DLD1 (cell line): ENCODE results near the gene POU2F2.

Experiments
- in situ Hi-C: cut with HindIII; loops from 2 replicates; pipeline ENCODE4 v1.10.0; 2017; ENCODE audit warnings: low sequenced_read_pairs

The POU2F2 gene

DNA sequence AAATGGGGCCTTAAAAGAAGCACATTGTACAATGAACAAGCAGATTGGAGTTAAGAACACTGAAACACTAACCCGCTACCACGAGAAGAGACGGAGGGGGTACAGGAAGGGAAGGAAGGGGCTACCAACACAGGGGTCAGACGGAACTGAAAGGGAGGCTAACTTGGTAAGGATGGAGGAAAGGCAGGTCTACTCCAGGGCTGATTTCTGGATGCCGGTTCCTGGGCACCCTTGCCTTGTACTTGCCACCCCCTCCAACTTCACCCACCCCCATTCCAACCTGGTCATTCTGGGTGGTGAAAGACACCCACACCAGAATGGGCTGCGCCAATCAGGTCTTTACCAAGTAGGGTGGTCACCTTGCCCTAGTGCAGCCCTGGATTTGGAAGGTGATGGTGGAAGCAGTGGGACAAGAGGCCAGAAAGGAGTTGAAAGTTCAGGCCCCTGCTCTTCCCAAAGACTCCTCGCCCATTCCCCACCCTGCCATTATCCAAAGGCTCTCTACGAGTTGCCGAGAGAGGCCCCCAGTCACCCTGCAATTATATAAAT is 46.0 kb downstream of the POU2F2 start:
- in situ Hi-C loops, result no loop called here

DNA sequence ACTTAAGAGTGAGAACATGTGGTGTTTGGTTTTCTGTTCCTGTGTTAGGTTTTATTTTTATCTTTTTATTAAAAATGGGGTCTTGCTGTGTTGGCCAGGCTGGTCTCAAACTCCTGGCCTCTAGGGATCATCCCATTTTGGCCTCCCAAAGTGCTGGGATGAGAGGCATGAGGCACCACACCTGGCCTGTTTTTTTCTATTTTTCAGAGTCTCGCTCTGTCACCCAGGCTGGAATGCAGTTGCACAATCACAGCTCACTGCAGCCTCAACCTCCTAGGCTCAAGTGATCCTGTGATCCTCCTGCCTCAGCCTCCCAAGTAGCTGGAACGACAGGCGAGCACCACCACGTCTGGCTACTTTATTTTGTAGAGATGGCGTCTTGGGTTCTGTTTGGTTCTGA is 48.7 kb downstream of the POU2F2 start:
- in situ Hi-C loops, result no loop called here

DNA sequence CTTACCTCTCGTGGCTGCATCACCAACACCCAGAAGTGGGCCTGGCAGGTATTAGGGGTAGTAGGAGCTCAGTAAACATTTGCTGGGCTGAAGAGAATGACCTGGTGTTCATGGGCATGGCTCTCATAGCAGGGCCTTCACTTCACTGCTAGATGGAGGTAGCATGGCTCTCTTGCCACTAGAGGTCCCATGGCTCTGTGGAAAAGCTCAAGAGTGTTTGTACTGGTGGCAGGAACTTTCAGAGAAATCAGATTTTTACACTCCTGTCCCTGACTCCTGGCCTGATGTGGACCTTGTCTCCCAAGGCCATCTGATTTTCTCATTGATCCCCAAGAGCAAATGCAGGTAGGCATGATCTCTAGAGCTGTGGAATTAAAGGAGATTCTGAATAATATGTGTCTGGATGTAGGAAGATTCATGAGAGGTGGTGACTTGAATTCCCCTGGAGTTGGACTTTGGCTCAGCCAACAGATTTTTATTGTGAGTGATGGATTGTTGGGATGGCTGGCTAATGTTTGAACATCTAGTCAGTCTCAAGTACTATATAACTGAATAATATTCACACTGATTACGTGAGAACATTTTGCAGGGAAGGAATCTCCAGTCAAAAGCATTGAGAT is 50.6 kb downstream of the POU2F2 start:
- in situ Hi-C loops, result no loop called here

DNA sequence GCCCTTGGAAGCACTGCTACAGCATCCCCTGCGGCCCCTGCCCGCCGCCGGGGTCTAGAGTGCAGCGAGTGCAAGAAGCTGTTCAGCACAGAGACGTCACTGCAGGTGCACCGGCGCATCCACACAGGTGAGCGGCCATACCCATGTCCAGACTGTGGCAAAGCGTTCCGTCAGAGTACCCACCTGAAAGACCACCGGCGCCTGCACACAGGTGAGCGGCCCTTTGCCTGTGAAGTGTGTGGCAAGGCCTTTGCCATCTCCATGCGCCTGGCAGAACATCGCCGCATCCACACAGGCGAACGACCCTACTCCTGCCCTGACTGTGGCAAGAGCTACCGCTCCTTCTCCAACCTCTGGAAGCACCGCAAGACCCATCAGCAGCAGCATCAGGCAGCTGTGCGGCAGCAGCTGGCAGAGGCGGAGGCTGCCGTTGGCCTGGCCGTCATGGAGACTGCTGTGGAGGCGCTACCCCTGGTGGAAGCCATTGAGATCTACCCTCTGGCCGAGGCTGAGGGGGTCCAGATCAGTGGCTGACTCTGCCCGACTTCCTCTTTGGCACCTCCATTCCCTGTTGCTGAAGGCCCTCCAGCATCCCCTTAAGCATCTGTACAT is 51.4 kb downstream of the POU2F2 start:
- in situ Hi-C loops, result no loop called here

DNA sequence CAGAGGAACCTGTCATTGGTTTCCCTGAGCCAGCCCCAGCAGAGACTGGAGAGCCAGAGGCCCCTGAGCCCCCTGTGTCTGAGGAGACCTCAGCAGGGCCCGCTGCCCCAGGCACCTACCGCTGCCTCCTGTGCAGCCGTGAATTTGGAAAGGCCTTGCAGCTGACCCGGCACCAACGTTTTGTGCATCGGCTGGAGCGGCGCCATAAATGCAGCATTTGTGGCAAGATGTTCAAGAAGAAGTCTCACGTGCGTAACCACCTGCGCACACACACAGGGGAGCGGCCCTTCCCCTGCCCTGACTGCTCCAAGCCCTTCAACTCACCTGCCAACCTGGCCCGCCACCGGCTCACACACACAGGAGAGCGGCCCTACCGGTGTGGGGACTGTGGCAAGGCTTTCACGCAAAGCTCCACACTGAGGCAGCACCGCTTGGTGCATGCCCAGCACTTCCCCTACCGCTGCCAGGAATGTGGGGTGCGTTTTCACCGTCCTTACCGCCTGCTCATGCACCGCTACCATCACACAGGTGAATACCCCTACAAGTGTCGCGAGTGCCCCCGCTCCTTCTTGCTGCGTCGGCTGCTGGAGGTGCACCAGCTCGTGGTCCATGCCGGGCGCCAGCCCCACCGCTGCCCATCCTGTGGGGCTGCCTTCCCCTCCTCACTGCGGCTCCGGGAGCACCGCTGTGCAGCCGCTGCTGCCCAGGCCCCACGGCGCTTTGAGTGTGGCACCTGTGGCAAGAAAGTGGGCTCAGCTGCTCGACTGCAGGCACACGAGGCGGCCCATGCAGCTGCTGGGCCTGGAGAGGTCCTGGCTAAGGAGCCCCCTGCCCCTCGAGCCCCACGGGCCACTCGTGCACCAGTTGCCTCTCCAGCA is 52.1 kb downstream of the POU2F2 start:
- in situ Hi-C loops, result no loop called here

DNA sequence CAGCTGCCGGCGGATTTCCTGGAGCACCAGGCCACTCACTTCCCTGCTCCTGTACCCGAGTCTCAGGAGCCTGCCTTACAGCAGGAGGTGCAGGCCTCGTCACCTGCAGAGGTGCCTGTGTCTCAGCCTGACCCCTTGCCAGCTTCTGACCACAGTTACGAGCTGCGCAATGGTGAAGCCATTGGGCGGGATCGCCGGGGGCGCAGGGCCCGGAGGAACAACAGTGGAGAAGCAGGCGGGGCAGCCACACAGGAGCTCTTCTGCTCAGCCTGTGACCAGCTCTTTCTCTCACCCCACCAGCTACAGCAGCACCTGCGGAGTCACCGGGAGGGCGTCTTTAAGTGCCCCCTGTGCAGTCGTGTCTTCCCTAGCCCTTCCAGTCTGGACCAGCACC is 53.0 kb downstream of the POU2F2 start:
- in situ Hi-C loops, result no loop called here

DNA sequence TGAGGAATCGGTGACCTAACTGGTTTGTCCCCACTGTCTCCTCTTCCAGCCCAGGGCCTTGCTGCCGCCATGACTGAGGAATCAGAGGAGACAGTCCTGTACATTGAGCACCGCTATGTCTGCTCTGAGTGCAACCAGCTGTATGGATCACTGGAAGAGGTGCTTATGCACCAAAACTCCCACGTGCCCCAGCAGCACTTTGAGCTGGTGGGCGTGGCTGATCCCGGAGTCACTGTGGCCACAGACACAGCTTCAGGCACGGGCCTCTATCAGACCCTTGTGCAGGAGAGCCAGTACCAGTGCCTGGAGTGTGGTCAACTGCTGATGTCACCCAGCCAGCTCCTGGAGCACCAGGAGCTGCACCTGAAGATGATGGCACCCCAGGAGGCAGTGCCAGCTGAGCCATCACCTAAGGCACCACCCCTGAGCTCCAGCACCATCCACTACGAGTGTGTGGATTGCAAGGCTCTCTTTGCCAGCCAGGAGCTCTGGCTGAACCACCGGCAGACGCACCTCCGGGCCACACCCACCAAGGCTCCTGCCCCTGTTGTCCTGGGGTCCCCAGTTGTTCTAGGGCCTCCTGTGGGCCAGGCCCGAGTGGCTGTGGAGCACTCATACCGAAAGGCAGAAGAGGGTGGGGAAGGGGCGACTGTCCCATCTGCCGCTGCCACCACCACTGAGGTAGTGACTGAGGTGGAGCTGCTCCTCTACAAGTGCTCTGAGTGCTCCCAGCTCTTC is 53.5 kb downstream of the POU2F2 start:
- in situ Hi-C loops, result no loop called here

DNA sequence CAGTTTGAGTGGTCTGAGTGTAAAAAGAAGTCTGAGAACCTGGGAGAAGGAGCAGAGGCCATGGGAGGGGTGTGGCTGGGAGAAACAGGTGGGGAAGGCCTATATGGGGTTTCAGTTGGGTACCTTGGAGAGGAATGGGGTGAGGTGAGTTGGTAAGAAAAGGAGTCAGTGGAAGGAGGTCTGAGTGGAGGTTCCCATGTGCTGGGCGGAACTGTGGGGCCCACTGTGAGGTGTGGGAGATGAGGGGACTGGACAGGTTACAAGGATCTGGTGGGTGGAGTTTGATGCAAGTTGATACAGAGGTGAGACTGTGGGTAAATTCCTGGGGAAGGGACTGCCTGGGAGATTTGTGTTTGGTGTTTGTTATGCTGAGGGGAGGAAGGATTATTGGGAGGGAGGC is 54.2 kb downstream of the POU2F2 start:
- in situ Hi-C loops, result no loop called here

DNA sequence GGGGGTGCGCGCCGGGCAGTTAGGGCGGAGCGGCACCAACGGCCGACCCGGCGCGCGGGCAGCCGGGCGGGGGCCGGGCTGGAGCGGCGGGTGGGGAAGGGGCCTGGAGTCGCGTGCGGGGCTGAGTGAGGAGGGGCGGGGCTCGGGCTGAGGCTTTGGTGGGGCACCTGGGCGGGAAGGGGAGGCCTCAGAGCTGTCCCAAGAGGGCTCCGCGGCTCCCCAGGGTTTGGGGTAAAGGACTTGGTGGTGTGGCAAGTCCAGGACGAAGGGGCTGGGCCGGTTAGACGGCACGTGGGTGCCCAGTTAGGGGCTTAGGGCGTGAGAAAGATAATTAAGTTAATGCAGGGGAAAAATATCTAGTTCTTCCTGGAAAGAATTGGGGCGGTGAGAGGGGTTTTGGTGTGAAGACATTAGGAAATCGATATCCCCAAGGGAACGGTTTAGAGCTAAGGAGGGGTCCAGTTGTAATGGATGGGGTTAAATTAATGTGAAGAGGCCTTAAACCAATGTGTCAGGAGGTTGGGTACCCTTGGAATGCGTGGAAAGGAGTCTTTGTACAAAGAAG is 55.8 kb downstream of the POU2F2 start:
- in situ Hi-C loops, result no loop called here

DNA sequence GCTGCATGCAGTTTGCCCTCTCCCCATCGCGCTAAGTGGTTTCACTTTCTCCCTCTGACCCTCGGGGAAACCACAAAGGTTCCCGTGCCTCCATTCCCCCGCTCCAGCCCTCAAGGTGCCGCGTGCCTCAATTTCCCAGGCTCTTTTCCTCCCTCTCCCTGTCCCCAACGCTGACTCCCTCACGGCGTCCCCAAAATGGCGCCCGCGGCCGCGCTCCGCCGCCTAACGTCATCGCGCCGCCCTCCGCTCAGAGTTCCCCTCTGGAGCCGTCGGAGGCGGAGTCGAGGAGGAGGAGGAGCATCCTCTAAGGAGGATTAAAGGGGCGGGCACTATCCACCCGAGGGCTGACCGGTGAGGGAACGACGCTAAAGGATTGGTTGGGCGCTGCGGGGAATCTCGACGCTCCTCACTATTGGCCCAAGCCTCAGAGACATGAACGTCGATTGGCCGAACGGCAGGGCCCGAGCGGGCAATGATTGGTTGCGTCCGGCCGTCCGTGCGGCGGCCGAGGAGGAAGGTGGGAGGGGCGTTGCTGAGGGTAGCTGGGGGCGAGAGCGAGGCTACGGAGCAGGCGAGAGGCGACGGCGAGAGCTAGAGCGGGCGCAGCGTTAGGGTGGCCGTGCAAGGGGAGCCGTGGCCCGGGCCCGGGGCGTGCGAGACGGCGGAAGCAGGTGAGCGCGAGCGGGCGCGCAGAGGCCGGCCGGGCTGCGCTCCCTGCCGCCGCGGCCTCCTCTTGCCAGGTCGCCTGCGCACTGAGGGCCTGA is 56.4 kb downstream of the POU2F2 start, which contains the start of gene ZNF574:
Gene ZNF574 (plus strand): TSS at position 551 of the 764 bp plus-strand sequence. CDS start 2,441 bp downstream, outside the sequence.
- in situ Hi-C loops, result no loop called here

DNA sequence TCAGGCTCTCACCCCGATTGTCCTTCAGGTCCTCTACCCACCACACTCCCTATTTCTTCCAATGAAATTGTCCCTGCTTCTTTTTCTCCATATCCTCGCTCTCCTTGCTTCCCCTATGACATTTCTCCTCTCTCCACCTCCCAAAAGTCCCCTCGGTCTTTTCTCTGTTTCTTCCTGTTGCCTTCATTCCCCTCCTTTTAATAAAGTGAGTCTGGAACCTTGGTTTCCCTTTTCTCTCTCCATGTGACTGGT is 57.0 kb downstream of the POU2F2 start:
- in situ Hi-C loops, result no loop called here

DNA sequence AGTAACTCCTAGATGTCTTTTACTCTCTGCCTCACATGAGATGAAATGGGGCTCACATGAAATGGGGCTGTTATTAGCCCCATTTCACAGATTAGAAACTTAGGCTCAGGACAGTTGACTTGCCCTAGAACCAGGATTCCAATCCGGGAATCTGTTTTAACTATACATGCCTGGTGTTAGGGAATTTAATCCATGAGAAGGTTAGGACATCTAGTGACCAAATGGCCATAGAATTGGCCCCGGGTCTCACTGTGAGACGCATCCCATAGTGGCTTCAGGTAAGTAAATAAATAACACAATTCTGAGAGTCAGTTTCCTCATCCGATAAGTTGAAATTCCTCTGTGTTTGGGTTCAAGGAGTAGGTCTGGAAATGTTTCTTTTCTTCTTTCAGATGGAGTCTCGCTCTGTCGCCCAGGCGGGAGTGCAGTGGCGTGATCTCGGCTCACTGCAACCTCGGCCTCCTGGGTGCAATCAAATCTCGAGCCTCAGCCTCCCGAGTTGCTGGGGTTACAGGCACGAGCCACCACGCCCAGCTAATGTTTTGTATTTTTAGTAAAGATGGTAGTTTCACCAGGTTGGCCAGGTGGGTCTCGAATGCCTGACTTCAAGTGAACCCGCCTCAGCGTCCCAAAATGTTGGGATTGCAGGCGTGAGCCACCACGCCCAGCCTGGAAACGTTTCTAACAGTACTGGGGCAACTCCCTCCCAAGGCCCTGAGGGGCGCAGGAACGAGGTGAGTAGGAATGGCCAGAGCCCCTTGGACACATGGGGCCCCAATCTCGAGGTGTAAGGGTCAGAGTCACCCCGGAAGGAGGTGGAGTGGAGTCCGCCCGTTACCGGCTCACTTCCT is 57.5 kb downstream of the POU2F2 start:
- in situ Hi-C loops, result no loop called here

DNA sequence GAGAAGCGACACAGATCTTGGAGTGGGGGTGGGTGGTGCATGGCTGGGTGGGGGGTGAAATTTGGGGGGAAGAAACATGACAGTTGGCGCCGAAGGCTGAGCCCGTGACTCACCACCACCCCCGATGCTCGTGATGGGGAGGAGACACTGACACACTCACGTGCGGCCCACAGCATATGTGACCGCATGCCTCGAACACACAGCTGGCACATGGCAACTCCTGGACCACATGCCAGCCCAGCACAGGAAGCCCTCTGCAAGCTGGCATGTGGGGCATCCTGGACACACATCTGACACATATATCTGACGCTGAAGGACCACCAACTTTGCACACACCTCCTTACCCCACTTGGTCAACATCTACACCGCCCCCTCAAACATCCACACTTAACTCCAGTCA is 61.0 kb downstream of the POU2F2 start:
- in situ Hi-C loops, result no loop called here

DNA sequence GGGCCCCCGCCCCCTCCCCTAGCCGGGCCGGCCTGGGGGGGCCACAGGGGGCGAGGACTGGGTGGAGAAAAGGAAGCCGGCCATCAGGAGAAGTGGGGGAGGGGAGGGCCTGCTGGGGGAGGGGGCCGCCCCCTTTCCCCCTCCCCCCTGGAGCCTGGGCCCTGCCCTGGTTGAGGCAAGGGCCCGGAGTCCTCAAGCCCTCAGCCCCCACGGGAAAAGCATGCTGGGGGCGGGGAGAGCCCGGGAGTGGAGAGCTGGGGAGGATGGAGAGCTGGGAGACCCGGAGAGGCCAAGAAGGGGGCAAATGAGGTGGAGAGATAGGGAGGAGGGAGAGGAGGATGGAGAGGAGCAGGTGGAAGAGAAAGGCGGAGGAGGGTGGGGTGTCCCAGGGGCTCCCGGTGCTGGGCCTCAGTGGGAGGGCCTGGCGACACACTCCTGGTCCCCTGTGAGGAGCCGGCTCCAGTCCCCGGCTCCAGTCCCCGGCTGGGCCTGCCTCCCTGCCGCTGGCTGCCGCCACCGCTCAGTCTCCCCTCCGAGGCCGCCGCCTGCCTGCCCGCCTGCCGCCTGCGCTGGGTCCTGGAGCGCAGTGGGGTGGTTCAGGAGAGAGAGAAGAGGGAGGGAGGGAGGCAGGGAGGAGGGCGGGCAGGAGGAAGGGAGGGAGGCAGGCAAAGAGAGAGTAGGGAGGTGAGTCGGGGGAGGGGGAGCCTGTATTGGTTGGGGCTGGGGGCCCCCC is 62.5 kb downstream of the POU2F2 start, which contains the start of gene GRIK5:
Gene GRIK5 (minus strand): TSS at position 588 of the 733 bp plus-strand sequence. CDS start 4,436 bp downstream, outside the sequence.
- in situ Hi-C loops, result no loop called here

DNA sequence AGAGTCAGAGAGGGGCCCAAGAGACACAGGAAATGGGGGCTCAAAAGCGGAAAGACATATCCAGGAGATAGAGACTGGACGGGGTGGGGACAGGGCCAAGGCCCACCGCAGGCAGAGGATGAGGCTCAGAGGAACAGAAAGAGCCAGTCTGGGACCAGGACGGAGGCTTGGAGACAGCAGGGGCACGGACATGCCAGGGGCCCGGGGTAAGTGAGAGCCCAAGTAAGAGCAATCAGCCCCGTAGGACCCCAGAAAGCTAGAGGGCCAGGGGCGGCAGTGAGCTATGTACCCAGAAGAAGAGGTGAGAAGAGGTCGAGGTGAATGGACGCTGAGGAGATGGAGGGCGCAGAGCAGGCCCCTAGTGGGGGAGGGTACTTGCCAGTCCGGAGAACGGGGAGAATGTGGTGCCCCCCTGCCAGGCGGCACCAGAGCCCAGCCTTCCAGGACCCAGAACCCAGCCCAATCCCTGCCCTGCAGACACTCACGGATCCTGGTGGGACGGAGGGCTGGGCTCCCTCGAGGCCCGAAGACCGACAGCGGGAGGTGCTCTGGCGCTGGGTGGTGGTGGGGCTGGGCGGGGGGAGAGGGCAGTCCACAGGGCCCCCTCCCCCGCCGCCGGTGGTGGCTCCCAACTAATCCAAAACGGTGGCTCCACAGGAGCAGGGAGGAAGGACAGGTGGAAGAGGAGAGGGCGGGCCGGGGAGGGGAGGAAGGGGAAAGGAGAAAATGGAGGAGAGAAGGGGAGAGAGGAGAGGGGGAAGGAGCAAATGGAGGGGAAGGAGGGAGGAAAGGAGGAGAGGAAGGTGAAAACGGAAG is 63.3 kb downstream of the POU2F2 start:
- in situ Hi-C loops, result no loop called here

DNA sequence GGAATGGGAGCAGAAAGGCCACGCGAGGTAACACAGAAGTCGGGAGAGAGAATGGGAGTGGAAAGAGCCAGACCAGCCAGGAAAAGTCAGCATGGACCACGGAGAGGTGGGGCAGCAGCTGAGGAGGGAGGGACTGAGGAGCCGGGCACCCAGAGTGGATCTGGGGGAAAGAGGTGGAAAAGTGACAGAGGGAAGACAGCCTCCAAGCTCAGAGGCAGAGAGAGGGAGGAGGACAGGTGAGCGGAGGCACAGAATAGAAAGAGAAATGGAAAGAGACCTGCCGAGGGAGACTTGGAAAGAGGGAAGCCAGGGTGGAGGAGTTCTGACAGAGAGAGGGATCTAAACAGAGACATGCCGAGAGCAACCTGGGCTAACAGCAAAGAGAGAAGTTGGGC is 63.9 kb downstream of the POU2F2 start:
- in situ Hi-C loops, result no loop called here

DNA sequence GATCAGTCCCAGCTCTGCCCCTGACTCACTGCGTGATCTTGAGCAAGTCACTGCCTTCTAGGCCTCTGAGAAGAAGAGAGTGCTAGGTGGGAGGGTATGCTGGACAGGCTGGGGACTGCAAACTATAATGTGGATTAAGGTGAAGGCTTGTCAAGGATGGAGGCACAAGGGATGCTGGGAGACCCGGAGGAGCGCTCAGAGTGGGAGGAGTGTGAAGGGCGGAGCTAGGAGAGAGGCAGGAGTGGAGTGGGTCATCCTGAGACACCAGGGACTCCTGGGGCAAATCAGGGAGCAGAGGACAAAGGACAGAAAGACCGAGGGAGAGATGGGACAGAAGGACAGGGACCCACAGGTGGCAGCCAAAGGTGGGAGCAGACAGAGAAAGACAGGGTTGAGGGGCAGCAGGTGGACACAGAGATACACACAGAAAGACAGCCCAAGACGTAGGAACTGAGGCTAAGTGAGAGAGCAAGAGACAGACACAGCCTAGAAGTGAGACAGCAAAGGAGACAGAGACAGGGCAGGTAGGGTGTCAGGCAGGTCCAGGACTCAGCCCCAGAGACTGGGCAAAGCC is 64.8 kb downstream of the POU2F2 start:
- in situ Hi-C loops, result no loop called here
